Left colon (tissue), 2 donors: ENCODE measurements around the gene PLCG1. TPM values are rescaled to one million over a fixed set of nuclear protein-coding genes. Genes with fewer than 3 reads are reported as not detected.

Source experiments
- ATAC-seq: fragments of 200-7000 bp; cut with Tn5 transposase; one replicate; pipeline ENCODE4 v1.9.1; 2020; ENCODE audit warnings: mild to moderate bottlenecking, moderate library complexity
- DNase-seq, 2 donors: peaks; one replicate each; pipeline ENCODE4 v3.0.0-alpha.2; 2020
- intact Hi-C, 2 donors: fragments of 100-400 bp; cut with DNase I in 1 of 2; cut with micrococcal nuclease in 1 of 2; formaldehyde crosslinking; loops; one replicate each; pipeline versions ENCODE4 v1.11.2 to v1.14.0; 2022; cut with DNase I, micrococcal nuclease
- total RNA-seq, 2 donors: library from RNA; stranded (reverse); fragmentation: NEBNext Ultra II Directional; extraction: Animal tissue kit (Norgen Biotek cat#: 25700); gene quantifications; one replicate each; pipeline ENCODE4 v1.2.1, GENCODE V29; 2021
- donor health status: DM: no; HTN: no; CAD: no.
- donor health status: DM: yes; HTN: yes; CAD: no.

Gene PLCG1
- total RNA-seq, 2 donors from 2014 or later = 58.0 to 74.7 TPM

DNA sequence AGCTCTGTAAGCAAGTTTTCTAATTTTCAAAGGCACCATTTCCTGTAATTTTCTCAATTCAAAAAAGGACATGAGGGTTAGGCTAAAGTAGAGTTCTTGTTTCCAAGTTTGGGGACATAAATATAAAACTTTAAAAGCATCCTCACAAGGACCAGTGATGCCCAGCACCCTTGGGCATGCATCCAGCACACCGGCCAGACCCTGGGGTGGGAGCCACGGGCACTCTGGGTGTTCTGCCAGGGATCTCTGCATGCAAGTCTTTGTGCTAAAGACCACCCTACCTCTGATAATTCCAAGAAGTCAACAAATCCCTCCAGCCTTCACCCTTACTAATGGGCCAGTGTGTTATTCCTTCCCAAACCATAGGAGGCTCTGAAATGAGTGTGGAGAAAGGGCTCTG is 46.5 kb downstream of the PLCG1 start:
- DNase-seq = no peak
- intact Hi-C loops = no loop called here

DNA sequence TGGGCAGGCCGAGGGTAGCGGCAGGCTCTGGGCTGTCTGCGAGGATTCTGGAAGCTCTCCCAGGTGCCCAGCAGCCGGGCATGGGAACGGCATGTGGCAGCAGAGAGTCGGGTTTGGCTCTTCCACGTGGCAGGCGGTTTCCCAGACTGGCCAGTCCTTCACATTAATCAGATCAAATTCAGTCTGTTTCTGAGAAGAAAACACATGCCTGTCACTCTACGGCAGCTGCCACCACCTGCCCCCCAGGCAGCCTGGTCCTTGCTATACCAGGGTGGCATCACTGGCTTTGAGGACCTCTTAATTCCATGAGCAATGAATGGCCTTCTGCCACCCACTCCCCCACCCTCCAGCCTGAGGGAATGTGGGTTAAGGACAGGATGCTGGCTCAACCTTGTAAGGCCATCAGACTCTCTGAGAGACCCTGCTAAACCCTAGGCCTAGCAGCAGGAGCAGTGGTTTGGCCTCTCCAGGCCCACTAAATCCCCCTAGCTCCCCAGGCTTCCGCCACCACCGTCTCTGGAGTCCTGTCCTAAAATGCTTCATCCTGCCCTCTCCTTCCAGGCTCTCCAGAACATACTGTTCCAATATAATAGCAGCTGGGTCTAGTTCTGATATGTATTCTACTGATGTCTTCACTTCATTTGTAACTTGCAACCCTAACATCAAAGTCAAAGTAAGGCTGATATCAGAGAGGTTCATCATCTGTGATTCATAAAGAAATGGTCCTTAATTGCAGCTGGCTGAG is 47.8 kb downstream of the PLCG1 start:
- intact Hi-C loops = no loop called here
- DNase-seq (no peak), ATAC-seq (no peak)

More for the DNA sequence above, 46.5 kb downstream of the PLCG1 start:
- no peak for ATAC-seq

DNA sequence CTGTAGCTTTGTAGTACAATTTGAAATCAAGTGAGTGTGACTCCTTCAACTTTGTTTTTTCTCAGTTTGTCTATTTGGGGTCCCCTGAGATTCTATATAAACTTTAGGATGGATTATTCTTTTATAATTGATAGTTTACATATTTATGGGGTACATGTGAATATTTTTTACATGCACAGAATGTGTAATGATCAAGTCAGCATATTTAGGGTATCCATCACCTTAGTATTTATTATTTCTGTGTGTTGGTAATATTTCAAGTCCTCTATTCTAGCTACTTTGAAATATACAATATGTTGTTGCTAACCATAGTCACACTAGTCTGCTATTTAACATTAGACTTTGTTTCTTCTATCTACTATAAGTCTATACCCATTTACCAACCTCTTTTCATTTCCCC is 50.3 kb downstream of the PLCG1 start:
- DNase-seq (no peak), ATAC-seq (no peak)
- intact Hi-C loops = no loop called here

DNA sequence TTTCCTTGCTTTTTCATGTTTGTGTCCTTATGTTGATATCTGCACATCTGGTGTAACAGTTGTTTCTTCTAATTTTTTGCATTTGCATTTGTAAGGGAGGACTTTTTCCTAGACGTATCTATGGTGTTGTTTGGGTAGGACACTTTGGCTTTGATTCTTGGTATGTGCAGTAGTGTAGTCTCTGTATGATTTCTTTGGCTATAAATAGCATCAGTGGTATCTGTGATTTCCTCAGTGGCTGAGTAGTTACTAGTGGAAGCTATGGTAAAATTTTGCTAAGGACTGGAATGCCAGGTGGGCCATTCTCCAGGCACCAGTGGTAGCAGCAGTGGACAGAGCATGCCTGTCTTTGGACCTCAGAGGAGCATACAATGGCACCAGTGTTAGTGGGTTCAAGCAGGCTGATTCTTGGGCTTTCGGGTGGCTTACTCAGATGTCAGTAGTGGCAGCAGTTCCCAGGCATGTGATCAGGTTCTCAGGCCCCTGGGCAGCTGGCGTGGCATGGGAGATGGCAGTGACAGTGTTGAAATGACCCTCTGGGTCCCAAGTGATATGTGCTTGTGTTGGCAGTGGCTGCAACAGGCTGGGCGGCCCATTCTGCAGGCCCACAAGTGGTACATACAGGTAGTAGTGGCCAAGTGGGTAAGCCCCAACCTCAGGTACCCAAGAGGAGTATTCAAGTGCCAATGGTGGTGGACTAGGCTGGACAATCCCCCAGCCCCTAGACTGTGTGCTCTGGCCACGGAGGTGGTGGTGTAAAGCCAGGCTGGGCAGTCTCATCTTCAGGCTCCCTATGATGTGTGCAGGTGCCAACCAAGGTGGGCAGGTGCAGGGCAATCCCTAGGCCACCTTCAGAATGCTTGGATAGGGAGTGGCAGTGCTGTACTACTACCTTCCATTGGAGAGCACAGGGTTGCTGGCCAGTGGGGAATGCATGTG is 54.5 kb downstream of the PLCG1 start:
- intact Hi-C loops = no loop called here
- no peak for DNase-seq
- no peak for ATAC-seq

DNA sequence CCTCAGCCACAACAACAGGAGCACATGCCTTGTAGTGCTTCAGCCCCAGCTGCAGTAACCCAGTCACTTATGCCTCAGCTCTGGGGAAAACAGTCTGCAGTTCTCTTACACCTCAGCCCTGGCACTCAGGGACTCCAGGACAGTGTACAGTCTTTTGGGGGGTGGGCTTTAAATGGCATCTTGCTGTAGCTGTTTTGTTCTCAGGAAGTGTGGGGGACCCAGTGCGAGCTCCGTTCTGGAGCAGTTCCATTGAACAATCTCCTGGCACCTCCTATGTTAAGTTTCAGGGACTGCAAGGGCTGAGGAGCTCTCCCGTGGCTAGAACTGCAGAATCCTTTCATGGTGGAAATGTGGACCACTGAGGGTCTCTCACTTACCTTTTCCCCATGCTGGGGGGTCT is 55.2 kb downstream of the PLCG1 start:
- no peak for ATAC-seq
- intact Hi-C loops = no loop called here
- DNase-seq = no peak

DNA sequence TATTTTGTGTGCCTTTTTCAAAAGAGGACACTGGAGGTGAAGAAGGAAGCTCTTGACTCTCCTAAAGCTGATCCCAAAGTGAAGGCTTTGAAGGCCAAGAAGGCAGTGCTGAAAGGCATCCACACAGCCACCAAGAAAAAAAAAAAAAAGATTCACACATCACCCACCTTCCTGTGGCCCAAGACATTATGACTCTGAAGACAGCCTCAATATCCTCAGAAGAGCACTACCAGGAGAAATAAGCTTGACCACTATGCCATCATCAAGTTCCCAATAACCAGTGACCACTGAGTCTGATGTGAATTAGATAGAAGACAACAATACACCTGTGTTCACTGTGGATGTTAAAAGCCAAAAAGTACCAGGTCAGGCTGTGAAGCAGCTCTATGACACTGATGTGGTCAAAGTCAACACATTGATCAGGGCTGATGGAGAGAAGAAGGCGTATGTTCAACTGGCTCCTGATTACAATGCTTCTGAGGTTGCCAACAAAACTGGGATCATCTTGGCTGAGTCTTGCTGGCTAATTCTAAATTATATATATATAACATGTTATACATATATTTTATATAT is 59.4 kb downstream of the PLCG1 start:
- DNase-seq = no peak
- intact Hi-C loops = no loop called here
- ATAC-seq = no peak

- ATAC-seq (no peak), DNase-seq (no peak)
- intact Hi-C loops = no loop called here
These were observed 61.1 kb downstream of the PLCG1 start for GRCh38 chr20:41198443-41198842.

DNA sequence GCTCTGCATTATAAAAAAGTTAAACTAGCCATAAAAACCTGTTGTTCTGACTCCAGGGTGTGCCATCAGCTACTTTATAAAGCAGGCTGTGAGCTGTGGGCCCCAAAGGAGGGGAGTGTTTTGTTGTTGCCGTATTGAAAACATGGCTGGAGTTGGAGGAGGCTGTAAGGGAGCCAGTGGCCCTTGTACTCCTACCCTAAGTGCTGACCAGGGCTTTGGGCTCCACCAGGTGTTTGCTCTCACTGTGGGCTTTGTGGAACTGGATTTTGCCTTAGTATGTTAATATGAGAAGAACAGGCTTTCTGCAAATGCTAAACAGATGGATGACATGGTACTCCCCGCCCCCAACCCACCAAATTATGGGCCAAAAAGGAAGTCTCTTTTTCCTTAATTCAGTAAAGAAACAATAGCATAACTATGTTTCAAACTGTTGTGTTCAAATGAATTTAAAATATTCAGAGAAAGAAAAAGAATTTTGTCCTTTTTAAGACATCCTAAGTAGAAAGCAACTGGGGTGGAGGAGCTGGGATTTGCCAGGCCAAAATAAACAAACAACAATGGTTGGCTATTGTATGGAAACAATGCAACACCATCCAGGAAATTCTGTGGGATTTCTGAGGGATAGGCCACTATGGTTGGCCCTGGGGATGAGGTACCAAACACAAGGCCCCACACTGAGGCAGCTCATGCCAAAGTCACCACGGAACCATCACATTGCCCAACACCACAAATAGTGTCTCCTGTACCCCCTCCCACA is 63.3 kb downstream of the PLCG1 start:
- ATAC-seq = no peak
- intact Hi-C loops = no loop called here
- no peak for DNase-seq

DNA sequence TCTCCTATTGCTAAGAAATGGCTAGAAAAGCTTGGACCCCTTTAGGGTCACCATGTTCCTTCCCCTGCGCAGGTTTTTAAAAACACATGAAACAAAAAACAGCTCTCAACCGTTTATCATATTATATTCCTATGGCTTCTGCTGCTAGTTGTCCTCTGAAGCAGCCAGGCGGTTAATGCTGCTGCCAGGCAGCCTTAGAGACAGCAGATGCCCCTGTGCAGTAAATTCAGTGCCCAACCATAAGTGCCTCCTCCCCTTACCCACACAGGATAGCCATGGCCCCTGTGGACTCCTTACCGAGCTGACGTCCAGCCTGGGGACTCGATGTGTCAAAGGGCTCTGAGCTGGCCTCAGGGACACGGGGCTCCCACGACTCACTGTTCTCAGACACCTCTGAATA is 64.4 kb downstream of the PLCG1 start:
- intact Hi-C loops = no loop called here
- DNase-seq (no peak), ATAC-seq (no peak)

DNA sequence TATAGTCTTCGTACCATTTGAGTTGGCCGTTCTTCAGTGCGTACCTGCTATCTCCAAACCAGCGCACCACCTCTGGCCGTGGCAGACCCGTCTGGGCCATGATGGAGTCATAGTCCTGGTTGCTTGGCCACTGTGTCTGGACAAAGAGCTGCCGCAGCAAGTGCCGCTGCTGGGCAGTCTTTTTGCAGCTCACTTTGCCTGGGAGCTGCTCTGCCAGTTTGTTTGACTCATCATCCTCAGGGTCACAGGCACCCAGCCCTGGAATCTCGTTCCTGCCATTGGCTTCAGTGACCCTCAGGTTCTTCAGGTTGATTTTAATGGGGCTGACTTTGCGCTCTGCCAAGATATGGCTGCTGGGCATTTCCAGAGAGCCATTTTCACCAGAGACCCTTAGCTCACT is 65.1 kb downstream of the PLCG1 start:
- no peak for ATAC-seq
- intact Hi-C loops = no loop called here
- no peak for DNase-seq

DNA sequence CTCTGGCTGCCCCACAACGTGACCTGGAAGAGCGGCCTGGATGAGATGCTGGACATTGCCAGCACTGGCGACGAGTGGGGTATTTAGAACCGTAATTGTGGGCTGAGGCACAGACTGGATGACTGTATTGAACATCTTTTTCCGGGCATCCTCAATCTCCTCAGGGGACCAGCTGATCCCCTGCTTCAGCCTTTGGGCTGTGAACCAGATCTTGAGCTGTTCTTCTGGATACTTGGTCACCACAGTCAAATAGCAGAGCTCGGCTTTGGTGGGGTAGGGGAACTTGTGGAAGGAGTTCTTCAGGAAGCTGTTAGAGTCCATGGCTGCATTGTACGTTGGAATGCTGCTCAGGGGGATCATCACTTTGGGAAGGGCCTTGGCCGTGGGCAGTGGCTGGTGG is 66.3 kb downstream of the PLCG1 start:
- intact Hi-C loops = no loop called here
- ATAC-seq = no peak
- no peak for DNase-seq

- DNase-seq (no peak), ATAC-seq (no peak)
- intact Hi-C loops = no loop called here
These were observed 67.2 kb downstream of the PLCG1 start for GRCh38 chr20:41204304-41205265.

DNA sequence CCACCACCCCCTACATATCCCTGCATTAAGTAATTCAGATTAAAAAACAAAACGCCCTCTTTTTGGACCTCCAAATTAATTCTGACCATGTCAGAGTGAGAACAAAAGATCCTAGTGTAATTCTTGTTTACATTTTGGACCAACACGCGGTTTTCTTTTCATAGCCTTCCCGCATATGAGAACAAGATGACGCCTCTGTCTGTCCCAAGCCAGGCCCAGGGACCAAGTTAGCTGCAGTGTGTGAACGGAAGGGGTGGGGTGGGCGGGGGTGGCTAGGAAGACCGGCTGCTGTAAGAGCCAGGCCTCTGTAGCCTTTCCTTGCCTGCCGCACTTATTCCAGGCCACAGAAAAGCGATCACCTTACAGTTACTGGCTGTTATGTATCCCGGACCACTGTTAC is 68.0 kb downstream of the PLCG1 start:
- intact Hi-C loops = no loop called here
- DNase-seq = no peak
- ATAC-seq = no peak

DNA sequence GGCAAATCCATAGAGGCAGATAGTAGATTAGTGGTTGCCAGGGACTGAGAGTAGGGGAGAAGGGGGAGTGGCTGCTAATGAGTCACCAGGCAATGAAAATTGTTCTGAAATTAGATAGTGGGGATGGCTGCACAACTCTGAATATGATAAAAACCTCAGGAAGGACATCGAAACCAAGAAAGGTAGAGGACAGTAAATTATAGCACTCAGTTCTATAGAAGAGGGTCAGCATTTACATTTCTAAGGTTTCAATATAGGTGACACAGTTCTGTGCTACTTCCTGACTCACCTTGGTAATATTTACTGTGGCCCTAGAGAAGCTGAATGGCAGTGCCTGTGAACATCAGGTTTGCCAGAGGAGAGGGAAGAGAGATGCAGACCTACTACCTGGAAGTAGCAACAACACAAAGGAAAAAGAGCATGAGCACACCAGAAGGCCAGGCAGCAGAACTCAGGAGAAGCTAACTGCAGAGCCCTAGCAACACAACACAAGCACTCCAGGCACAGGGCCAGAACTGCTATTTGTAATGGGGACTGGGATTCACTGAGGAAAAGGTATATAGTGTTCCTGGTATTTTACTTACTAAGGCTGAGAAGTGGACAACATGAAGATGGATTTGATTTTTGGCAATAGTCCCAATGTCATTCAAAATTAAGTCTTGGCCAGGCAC is 75.9 kb downstream of the PLCG1 start:
- DNase-seq = no peak
- no peak for ATAC-seq
- intact Hi-C loops = no loop called here

DNA sequence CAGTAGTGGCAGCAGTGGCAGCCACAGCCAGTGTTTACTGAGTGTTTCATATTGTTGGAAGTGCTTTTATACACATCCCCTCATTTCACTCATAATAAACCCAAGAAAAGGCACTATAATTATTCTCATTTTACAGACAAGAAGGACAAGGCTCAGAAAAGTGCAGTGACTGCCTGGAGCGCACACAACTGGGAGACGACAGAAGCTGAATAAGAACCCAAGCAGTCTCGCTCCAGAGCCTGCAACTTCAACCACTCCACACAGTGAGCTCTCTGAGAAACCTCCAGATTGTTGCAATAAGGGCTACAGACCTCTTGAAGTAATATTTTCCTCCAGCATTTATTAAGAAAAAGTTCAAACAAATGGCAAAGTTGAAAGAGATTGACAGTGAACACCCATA is 76.9 kb downstream of the PLCG1 start:
- no peak for ATAC-seq
- intact Hi-C loops = no loop called here

GRCh38 chr20:41214666-41215065 is 77.3 kb downstream of the PLCG1 start:
- intact Hi-C loops = no loop called here
- no peak for ATAC-seq
- DNase-seq = no peak

More for the DNA sequence above, 76.9 kb downstream of the PLCG1 start:
- no peak for DNase-seq

DNA sequence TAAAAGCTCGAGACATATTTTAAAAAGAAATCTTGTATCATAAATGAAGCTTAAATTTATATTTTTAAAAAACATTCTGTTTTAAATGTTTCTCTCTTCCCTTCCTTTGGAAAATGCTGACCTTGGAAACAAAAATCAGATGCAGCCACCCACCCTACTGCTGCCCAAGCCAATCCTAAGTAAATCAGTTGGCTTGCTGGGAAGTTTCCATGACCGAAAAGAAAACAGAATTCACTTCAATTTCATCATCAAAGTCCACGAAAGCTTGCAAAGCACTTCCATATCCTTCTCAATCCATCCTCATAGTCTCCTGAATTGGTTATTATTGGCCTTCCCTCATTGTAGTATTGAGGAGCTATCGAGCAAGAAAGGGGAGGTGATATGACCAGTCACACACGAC is 80.1 kb downstream of the PLCG1 start:
- intact Hi-C loops = no loop called here
- no peak for ATAC-seq
- no peak for DNase-seq

DNA sequence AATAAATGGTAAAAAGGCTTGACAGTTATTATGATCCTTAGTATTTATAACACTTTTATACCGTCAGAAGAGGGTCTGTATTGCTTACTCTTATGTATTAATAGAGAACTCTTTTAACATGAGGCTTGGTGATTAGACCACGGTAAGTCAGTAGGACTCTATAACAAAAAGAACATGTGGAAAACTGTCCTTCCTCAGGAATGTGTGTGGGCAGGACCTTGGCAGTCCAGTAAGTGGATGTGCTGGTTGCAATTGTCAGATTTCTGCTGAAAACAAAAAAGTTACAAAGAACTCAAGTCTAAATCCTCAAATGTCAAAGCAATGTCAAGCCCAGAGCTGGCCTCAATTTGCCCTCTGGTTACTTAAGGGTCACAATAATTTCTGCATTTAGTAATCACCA is 81.1 kb downstream of the PLCG1 start:
- ATAC-seq (no peak), DNase-seq (no peak)
- intact Hi-C loops = no loop called here
